Activated T-cell treated with anti-CD3 and anti-CD28 coated beads for 1 hour (primary cell): ENCODE measurements around the gene NHP2.
"Not testable (repeated sequence)": the region's sequence is repeated elsewhere in the genome, so short reads cannot be mapped to it uniquely, and the experiment has no call there.

Source experiments
- DNase-seq: peaks from one replicate; pipeline ENCODE4 v3.0.0-alpha.2; 2020; ENCODE audit warnings: low read depth

The NHP2 gene

DNA sequence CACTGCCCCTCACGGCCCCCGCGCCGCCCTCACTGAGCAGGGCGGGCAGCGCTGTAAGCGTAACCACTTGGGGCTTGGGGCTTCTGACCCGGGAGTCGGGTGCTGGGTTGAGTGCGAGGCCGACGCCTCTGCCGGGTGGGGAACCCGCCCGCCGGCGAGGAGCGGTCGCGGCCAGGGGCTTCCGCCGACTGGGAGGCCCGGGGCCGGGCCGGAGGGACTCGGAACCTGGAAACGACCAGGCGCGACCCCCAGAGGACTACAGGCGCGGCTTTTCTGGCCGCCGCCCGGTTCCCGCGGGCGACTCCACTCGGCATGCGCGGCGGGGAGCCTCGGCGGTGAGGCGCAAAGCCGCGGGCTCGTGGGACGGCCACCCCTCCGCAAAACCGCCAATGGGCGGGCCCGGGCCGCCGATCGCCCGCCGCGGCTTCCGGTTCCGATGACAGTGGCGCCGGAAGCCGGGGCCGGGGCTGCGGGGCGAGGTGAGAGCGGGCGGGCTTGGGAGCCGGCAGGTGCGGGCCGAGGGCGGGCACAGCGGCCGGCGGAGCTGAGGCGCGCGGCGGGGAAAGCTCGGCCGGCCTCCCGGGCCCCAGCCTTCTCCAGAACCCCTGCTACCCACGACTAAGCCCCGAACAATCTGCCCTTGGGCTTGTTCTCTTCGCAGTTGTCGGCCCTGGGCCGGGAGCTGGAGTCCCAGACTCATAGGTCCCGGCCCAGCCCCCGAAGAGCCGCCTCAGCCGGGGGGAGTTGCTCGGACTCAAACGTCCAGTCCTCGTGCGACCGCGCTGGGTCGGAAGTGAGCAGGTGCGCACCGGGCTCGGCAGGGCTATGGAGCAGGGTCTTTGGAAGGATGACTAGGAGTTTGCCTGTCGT is 22.9 kb downstream of the NHP2 start, which contains the start of gene RMND5B:
Gene RMND5B (plus strand): TSS at position 439 of the 870 bp plus-strand sequence. CDS start 7,106 bp downstream, outside the sequence.
- peak; percentile 72 for DNase-seq

DNA sequence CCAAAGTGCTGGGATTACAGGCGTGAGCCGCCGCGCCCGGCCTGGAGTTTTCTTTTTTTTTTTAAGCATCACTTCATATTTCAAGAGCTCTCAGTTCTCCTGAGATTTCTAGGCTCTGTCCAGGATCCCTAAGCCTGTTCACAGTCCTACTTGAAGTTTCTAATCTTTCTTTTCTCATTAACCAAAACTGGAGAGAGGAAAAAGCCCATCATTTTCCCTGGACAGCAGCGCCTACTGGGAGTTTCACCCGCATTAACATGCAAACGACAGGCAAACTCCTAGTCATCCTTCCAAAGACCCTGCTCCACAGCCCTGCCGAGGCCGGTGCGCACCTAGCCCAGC is 23.5 kb downstream of the NHP2 start:
- not testable (repeated sequence) for DNase-seq

DNA sequence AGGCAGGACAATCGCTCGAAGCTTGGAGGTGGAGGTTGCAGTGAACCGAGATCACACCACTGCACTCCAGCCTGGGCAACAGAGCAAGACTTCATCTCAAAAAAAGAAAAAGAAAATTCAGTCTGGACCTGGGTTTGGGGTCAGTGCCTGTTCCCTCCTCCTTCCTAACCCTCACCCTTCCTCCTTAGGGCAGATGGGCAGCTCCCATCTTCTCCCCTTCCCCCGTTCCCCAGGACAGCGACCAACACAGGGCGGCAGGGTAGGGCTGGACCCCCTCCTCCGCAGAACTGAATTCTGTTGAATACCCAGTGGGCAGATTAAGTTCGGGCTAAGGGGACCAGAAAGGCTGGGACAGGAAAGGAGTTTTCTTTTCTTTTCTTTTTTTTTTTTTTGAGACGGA is 24.4 kb downstream of the NHP2 start:
- no peak for DNase-seq

DNA sequence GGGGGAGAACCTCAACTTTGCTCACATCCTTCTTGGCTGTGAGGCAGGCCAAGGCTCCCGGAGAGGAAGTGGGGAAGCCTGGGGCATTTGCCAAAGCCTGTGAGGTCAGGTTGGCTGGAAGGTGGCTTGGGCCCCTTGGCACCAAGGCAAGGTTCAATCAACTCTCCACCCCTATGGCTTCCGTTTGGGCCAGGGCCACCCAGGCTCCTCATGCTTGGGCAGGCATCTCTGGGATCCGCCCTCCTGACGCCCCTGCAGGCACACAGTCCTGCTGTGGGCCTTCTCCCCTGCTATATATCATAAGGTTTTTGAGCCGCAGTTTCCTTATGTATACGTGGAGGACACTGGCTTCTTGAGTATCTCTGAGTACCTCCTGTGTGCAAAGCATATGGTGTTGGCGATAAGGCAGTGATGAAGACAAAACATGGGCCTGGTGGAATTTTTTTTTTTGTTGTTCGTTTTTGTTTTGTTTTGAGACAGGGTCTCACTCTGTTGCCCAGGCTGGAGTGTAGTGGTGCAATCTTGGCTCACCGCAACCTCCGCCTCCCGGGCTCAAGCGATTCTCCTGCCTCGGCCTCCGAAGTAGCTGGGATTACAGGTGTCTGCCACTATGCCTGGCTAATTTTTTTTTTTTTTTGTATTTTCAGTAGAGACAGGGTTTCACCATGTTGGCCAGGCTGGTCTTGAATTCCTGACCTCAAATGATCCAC is 26.2 kb downstream of the NHP2 start:
- not testable (repeated sequence) for DNase-seq

DNA sequence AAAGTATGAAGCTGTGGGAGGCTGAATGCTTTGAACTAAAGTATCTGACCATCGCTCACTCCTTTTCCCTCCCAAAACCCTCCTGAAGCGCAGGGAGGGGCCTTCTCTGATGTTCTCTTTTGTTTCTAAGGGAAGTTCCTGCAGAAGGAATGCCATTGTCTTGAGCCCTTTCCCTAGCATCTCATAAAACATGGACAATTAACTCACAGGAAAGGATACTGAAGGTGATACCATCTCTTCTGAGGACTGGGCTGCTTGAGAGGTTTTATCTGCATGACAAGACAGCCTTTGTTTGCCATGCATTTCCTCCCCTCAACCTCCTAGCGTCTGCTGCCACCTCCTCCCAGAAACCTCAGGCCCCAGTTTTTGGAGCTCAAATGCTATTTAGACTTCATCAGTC is 27.1 kb downstream of the NHP2 start:
- no peak for DNase-seq

DNA sequence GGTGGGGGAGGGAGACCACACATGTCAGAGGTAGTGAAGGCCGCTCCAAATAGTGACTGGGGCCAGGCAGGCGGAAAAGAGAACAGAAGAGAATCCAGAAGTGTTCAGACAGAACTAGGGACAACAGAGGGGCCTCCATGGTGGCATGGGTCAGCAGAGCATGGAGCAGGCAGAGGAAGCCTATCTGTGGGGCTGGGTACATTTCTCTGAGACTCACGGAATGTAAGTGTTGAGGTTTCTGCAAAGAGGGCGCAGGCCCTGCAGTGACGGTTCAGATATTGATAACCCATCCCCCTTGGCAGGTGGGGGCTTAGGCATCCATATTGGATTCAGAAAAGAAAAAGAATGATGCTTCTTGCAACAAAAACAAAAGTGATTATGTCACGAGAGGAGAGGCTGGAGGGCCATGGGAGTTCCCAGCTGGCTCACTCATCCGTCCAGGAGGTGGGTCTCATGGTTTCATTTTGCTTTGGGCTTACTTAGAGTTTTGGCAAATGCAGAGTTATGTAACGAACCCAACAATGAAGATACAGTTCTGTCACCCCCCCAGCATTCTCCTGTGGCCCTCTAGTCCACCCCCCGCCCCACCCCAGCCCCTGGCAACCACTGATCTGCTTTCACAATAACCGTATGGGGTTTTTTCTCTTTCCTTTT is 28.3 kb downstream of the NHP2 start:
- no peak for DNase-seq

DNA sequence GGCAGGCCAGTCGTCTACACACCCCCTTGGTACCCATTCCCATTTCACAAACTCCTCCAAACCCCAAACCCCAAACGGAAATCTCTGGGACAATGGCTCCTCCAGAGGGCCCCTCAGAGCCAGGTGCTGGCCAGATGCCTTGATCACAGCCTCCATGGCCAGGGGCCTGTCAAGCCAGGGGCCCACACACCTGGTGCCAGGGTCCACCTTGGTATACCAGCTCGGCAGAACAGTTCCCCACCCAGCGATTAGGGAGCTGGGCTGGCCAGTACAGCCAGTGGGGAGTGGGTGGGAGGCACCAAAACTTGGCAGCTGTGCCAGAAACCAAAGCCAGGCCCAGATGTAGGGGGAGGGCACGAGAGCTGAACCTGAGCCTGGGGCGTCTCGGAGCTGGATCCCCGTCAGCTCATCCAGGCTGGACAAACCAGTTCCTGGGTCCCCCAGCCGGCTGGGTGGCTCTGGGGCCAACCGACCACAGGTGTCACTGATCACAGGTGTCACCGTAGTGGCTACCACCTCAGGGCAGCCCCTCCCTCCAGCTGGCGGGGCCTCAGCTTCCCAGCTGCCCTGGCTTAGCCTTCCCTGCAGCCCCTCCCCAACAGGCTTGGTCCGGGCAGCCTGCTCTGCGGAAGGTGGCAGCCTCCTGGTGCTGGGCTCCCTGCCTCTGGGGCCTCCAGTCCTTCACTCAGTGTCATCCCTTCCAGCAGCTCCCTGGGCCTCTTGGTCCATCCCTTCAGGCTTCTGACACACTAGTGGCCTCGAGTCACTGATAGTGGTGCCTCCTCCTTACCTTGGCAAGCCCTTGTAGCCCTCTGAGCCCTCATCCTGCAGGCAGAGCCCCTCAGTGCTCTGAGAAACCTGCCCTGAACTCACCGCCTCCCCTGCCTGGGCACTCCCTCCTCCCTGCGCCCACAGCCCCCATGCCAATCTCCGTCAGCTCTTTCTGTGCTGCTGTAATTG is 29.4 kb downstream of the NHP2 start:
- DNase-seq, result no peak

DNA sequence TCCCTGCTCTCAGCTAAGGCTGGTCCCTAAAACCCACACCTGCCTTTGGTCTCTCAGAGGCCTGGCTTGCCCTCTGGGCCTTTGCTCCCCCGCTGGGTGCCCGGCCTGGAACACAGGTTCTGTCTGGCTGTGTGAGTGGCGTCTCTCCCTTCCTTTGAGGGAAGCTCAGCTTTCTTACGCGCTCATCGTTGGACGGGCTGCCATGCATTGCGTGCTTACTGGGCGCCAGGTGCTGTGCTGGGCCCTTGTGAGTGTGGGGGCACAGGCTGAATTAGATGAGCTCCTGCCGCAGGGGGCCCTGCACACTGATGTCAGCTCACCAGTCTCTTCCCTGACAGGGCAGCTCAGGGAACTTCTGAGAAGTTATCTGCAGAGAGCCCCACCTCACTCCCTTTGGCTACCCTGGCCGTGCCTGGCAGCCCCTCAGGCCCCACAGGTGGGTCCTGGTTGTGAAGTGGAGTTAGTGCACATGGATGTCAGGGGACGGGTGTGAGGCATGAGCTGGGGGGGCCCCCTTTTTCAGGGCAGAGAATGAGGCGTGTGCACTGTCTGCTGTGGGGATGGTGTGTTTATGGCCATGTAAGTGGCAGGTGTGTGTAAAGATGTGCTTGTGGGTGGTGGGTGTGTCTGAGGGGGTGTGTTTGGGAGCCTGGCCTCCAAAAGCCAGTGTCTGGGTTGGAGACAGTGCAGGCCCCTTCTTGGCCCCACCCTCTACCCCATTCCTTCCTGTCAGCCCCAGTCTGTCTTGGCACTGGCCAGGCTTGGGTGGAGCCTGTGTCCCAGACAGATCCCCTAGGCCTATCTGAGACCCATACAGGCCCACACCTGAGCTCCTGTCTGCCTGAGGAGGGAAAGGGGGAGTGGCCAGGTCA is 30.4 kb downstream of the NHP2 start:
- DNase-seq, result no peak

DNA sequence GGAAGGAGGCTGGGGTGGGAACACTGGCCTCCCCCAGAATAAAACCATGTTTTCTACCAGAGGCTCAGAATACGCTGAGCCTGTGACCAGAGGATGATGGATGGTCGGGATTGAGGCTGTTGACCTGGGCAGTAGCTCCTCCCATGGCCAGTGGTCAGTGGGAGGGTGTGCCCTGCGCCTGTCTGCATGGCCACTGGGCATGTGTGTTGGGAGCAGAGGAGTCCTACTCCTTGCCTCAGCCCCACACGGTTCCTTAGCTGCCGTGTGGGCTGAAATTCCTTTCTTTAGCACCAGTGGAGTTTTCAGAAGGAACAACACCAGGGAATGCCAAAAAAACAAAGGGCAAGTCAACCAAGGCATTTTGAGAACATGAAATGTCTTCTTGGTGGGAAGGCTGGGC is 31.3 kb downstream of the NHP2 start:
- no peak for DNase-seq

DNA sequence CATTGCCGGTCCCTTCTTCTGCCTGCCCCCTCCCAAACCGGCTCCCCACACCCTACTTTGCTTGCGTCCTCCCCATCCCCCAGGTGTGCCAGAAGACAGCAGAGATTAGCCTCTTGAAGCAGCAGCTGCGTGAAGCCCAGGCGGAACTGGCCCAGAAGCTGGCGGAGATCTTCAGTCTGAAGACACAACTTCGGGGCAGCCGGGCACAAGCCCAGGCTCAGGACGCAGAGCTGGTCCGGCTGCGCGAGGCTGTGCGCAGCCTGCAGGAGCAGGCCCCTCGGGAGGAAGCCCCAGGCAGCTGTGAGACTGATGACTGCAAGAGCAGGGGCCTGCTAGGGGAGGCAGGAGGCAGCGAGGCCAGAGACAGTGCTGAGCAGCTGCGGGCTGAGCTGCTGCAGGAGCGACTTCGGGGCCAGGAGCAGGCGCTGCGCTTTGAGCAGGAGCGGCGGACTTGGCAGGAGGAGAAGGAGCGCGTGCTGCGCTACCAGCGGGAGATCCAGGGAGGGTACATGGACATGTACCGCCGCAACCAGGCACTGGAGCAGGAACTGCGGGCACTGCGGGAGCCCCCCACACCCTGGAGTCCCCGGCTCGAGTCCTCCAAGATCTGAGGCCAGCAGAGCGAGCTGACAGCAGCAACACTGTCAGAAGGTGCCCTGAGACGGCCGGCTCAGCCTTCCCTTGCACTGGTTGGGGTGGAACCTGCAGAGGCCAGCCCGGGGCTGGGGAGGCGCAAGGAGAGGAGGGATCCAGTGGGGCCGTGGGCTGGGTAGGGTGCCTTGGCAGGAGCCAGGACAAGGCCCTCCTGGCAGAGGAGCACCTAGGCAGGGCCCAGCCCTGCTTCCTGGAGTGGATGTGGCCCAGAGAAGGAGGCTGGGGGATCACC is 32.1 kb downstream of the NHP2 start:
- DNase-seq, result no peak

DNA sequence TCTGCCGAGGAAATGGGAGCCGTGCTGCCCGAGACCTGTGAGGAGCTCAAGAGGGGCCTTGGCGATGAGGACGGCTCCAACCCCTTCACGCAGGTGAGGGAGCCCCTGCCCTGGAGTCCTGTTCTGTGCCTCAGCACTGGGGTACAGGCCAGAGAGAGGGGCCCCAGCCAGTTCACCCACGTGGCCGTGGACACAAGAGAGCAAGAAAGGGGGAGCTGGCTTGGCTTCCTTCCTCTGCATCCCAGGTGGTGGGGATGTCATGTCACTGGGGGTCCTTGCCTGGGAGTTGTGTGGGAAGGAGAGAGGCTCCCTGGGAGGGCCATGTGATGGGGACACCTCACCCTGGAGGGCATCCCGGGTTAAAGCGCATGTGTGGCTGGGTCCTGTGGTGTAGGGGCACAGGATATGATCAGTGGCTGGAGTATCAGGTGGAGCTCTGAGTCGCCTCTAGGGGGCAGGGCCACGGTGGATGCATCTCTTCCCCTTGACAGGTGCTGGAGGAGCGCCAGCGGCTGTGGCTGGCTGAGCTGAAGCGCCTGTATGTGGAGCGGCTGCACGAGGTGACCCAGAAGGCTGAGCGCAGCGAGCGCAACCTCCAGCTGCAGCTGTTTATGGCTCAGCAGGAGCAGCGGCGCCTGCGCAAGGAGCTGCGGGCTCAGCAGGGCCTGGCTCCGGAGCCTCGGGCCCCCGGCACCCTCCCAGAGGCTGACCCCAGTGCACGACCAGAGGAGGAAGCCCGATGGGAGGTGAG is 32.9 kb downstream of the NHP2 start:
- peak; percentile 77 for DNase-seq

DNA sequence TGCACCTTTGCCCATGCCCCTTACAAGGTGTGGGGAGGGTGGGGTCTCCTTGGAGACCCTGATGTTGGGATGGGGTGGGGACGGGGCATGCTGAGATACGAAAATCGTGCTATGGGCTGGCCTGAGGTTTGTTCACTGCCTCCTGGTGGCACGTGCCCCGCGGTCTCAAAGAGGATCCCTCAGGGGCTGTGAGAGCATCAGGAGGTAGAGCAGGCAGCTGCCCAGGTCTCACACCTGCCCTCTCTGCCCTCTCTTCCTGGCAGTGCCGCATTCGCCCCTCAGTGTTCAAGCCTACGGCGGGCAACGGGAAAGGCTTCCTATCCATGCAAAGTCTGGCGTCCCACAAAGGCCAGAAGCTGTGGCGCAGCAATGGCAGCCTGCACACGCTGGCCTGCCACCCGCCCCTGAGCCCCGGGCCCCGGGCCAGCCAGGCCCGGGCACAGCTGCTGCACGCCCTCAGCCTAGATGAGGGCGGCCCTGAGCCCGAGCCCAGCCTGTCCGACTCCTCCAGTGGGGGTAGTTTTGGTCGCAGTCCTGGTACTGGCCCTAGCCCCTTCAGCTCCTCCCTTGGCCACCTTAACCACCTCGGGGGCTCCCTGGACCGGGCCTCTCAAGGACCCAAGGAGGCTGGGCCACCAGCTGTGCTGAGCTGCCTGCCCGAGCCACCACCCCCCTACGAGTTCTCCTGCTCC is 33.6 kb downstream of the NHP2 start:
- DNase-seq, result no peak

DNA sequence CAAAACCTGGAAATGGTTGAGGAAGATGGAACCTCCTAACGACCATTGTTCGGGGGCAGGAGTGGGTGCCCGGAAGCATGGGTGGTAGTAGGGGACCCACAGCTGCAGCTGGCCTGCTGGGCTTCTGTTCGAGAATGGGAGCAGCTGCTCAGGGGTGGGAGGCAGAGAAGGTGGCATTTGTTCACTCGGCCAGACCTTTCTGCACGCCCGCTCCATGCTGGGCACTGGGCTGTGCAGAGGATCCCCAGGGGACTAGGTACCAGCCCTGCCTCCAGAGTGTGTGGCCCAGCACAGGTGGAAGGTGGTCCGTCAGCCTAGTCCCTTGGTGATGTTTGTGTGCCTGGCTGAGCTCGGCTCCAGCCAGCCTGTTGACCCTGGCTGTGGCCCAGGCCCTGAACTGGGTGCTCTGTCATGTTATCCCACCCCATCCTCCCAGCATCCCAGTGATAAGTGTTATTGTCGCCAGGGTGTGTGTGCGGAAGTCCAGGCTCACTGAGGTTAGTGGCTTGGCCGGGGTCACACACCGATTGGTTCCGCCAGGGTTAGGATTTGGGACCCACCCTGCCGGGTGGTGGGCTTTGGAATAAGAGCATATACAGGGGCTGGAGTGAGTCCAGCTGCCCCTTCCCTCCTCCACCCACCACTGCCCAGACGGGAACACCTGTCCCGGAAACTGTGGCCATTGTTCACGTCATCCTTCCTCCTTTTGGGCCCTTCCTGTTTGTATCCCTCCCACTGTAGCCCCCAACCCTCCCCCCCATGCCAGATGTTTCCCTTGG is 35.6 kb downstream of the NHP2 start:
- no peak for DNase-seq

DNA sequence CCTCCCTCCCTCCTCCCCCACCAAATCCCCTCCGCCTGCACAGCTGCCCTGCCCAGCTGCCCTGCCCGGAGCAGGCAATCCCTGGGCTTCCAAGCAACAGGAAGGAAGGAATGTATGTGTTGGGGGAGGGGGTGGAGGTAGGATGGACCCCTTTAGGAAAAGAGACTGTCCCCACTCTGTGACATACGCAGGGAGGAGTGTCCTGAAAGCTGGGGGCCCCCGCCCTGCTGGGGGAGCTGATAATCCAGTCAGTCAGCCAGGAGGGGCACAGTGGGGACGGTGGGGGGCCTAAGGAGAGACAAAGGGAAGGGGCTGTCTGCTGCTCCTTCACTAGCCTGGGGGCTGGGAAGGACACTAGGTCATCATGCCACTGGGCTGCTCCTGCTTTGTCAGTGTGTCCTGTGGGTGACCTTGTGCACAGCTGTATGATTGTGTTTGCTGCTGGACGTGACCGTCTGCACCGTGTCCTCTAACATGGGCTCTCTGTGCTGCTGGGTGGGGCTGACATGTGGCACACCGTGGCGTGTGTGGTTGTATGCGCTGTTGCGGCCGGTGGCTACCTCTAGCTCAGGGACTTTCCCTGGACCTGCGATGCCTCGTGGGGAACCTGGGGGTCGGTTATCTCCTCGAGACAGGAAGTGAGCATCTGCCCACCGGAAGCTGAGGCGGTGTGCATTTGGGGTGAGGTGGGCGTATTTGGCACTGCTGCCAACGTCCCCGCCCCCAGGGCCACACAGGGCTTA is 37.4 kb downstream of the NHP2 start:
- peak; percentile 49 for DNase-seq

DNA sequence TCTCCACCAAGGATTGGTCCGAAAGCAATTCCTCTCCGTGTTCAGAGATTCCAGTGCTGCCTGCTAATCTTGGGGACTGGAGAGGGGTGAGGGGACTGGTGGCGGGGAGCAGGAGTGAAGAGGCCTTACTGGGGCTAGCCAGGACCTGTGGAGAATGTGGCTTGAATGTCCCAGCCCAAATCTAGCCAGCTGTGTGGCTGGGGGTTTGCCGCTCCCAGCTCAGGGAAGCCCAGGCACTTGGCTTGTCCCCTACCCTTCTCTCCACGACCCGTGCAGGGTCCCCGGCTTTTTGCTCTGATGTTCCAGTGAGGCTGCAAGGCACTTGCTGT is 37.9 kb downstream of the NHP2 start:
- no peak for DNase-seq

DNA sequence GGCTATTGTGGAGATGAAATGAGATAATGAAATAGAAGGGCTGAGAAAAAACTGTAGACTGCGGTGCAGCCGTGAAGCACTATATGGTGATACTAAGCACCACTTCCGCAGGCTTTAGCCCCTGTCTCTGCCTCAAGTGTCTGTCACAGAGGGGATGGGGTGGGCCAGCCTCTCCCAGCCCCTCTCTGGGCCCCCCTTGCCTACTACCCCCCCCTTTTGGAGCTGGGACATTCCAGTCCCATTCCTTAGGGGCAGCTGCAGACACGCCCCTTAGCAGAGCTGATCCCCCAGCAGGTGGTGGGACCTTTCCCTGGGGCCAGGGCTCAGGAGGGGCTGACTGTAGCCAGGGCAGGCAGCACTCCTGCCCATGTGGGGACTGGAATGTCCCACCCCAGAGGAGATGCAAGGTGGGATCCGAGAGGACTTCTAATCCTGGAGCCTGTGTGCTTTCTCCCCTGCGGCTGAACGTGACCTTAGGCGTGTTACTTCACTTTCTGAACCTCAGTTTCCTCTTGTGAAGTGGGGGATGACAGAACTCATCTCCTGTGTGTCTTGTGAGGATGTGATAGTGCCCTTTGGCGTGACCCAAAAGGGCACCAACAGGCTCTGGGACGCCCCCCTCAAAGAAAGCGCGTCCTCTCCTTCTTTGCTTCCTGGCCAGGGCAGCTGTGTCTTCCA is 38.4 kb downstream of the NHP2 start:
- DNase-seq, result no peak
